HepG2 (cell line): ENCODE measurements around the gene NAGS. TPM values are rescaled to one million over a fixed set of nuclear protein-coding genes. Genes with fewer than 3 reads are reported as not detected.

Source experiments
- CEBPG ChIP-seq: IDR thresholded peaks from 2 replicates; pipeline ENCODE4 v1.6.1; 2016
- KAT8 ChIP-seq: IDR thresholded peaks from 2 replicates; pipeline ENCODE4 v1.6.1; 2016; ENCODE audit warnings: missing genetic modification reagents, missing compliant biosample characterization
- RBM22 ChIP-seq: fragments of 200-400 bp; formaldehyde crosslinking; optimal IDR thresholded peaks from 2 replicates; pipeline ENCODE3; 2017; ENCODE audit warnings: mild to moderate bottlenecking, low read length, moderate library complexity
- SNAPC4 ChIP-seq: sonication (generic); formaldehyde crosslinking; IDR thresholded peaks from 2 replicates; pipeline ENCODE4 v1.4.0; 2020; ENCODE audit warnings: mild to moderate bottlenecking, missing genetic modification reagents
- TBX2 ChIP-seq: sonication (generic); formaldehyde crosslinking; IDR thresholded peaks from 2 replicates; pipeline ENCODE4 v1.5.0; 2020; ENCODE audit warnings: missing genetic modification reagents, mild to moderate bottlenecking, borderline replicate concordance
- TCF7 ChIP-seq: sonication (generic); IDR thresholded peaks from 2 replicates; pipeline ENCODE4 v1.6.1; 2016; ENCODE audit warnings: antibody characterized with exemption, low read depth
- ZC3H13 ChIP-seq: sonication (generic); formaldehyde crosslinking; IDR thresholded peaks from 2 replicates; pipeline ENCODE4 v1.8.1; 2023; ENCODE audit warnings: mild to moderate bottlenecking, missing genetic modification reagents, moderate library complexity
- ZNF710 ChIP-seq: sonication (generic); formaldehyde crosslinking; IDR thresholded peaks from 2 replicates; pipeline ENCODE4 v1.5.0; 2020; ENCODE audit warnings: mild to moderate bottlenecking, missing genetic modification reagents, borderline replicate concordance
- ZNF790 ChIP-seq: sonication (generic); formaldehyde crosslinking; IDR thresholded peaks from 2 replicates; pipeline ENCODE4 v1.8.0; 2022; ENCODE audit warnings: missing genetic modification reagents, mild to moderate bottlenecking, borderline replicate concordance
- ZSCAN5A ChIP-seq: sonication (generic); formaldehyde crosslinking; IDR thresholded peaks from 2 replicates; pipeline ENCODE4 v1.8.0; 2022; ENCODE audit warnings: mild to moderate bottlenecking, missing genetic modification reagents, borderline replicate concordance
- polyA plus RNA-seq, 8 experiments: library from polyadenylated mRNA; depleted of rRNA in 3 of 8; stranded (reverse) in 7 of 8; unstranded in 1 of 8; fragments of >200 nt; fragmentation: Illumina TruSeq in 4 of 8; extraction: Trizol in 4 of 8; gene quantifications; 2 replicates each; pipeline versions ENCODE4 v1.2.1 to v1.2.3, GENCODE V29; 2011 to 2016; ENCODE audit warnings: low read depth in 4 of 8, missing spikeins in 1 of 8, mixed read lengths in 1 of 8; ENCODE audit not compliant: insufficient read depth in 1 of 8
- total RNA-seq, 5 experiments: library from RNA; depleted of rRNA; stranded (reverse); fragments of >200 nt; fragmentation: Illumina TruSeq; extraction: Trizol; gene quantifications; 2 replicates each; pipeline ENCODE4 v1.2.3, GENCODE V29; 2016; ENCODE audit warnings: low read depth in 1 of 5
- TF ChIP-seq, protein P1 (sequence below): sonication (generic); formaldehyde crosslinking; IDR thresholded peaks from 2 replicates; pipeline ENCODE4 v1.4.0; 2020; ENCODE audit warnings: mild to moderate bottlenecking, missing genetic modification reagents, borderline replicate concordance
- TF ChIP-seq, protein P2 (sequence below): sonication (generic); formaldehyde crosslinking; IDR thresholded peaks from 2 replicates; pipeline ENCODE4 v1.8.0; 2022; ENCODE audit warnings: mild to moderate bottlenecking, missing genetic modification reagents, moderate library complexity

Gene NAGS
- total and polyA plus RNA-seq, 2 of the 13 experiments (the other 11 are each of a cell fraction or from before 2014, with no cell fraction given): 4.3 to 5.1 TPM

DNA sequence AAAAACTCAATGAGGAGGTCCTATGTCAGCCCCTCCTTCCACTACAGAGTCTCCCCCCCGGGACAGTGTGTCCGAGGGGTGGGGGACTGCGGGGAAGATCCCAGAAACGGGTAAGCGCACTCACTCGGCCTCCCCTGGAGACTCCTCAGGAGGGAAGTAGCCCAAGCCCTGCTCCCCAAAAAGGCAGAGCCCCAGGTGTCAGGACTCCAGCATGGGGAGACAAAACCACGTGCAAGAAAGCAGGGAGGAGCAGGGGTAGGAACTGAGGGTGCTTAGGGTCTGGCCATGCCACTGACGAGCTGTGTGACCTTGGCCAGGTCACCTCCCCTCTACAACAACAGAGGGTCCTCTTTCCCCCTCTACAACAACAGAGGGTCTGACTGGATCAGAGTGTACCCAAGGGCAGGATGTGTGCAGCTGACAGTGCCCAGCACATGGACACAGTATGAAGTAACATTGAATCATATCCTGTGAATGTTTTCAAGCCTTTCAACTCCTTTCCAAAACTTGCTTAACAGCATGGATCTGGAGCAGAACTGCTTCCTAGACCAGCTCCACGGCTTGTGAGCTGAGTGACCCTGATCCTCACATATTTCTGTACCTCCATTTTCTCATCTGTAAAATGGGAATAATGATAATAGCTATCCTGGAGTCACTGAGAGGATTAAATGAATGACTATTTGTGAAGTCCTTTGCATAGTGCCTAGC, 2.1 kb upstream of the NAGS start (continued):
- 0 out of 2 replicates have a peak, but pooled peaks have one; percentile 66 for TF ChIP-seq SNAPC4
- peak; percentile 78 for TF ChIP-seq KAT8 (CRISPR knock-in tag)
- TF ChIP-seq TCF7: peak; percentile 26; the same call in 1 of the 2 replicates
- TF ChIP-seq ZC3H13 (CRISPR knock-in tag): 0 out of 2 replicates have a peak, but pooled peaks have one; percentile 51
- no peak; the same call in 1 of the 2 replicates for TF ChIP-seq TBX2 (CRISPR knock-in tag)
- TF ChIP-seq ZNF710 (CRISPR knock-in tag): peak; percentile 82; the same call in 1 of the 2 replicates
- TF ChIP-seq, protein P1, sequence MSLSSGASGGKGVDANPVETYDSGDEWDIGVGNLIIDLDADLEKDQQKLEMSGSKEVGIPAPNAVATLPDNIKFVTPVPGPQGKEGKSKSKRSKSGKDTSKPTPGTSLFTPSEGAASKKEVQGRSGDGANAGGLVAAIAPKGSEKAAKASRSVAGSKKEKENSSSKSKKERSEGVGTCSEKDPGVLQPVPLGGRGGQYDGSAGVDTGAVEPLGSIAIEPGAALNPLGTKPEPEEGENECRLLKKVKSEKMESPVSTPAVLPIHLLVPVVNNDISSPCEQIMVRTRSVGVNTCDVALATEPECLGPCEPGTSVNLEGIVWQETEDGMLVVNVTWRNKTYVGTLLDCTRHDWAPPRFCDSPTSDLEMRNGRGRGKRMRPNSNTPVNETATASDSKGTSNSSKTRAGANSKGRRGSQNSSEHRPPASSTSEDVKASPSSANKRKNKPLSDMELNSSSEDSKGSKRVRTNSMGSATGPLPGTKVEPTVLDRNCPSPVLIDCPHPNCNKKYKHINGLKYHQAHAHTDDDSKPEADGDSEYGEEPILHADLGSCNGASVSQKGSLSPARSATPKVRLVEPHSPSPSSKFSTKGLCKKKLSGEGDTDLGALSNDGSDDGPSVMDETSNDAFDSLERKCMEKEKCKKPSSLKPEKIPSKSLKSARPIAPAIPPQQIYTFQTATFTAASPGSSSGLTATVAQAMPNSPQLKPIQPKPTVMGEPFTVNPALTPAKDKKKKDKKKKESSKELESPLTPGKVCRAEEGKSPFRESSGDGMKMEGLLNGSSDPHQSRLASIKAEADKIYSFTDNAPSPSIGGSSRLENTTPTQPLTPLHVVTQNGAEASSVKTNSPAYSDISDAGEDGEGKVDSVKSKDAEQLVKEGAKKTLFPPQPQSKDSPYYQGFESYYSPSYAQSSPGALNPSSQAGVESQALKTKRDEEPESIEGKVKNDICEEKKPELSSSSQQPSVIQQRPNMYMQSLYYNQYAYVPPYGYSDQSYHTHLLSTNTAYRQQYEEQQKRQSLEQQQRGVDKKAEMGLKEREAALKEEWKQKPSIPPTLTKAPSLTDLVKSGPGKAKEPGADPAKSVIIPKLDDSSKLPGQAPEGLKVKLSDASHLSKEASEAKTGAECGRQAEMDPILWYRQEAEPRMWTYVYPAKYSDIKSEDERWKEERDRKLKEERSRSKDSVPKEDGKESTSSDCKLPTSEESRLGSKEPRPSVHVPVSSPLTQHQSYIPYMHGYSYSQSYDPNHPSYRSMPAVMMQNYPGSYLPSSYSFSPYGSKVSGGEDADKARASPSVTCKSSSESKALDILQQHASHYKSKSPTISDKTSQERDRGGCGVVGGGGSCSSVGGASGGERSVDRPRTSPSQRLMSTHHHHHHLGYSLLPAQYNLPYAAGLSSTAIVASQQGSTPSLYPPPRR (CRISPR knock-in tag): peak; percentile 15; the same call in 1 of the 2 replicates
- TF ChIP-seq ZSCAN5A: no peak
- TF ChIP-seq CEBPG (CRISPR knock-in tag): peak; percentile 96
- no peak for TF ChIP-seq RBM22
- TF ChIP-seq, protein P2, sequence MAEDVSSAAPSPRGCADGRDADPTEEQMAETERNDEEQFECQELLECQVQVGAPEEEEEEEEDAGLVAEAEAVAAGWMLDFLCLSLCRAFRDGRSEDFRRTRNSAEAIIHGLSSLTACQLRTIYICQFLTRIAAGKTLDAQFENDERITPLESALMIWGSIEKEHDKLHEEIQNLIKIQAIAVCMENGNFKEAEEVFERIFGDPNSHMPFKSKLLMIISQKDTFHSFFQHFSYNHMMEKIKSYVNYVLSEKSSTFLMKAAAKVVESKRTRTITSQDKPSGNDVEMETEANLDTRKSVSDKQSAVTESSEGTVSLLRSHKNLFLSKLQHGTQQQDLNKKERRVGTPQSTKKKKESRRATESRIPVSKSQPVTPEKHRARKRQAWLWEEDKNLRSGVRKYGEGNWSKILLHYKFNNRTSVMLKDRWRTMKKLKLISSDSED: no peak
- TF ChIP-seq ZNF790 (CRISPR knock-in tag): no peak
